ENCODE results near the gene ALG14. TPM values are rescaled to one million over a fixed set of nuclear protein-coding genes. Genes with fewer than 3 reads are reported as not detected.

The ALG14 gene
- total RNA-seq, 2 donors from 2014 or later, result 1.6 TPM

- no peak for TF ChIP-seq CTCF (IDR thresholded peaks at IDR 0.05)
- Histone ChIP-seq H3K4me3 (no peak overlapping the region), H3K9me3 (no peaks in the 10 kb centered on the region), H3K4me1 (ENCODE audit: control insufficient read depth in 1 of 2, low read depth in 2 of 2) (peaks cover 0 to 20% of the 10 kb centered on the region in 2 donors), H3K27ac (no peak overlapping the region), H3K27me3 (replicated peaks; ENCODE audit: insufficient read depth) (no peaks in the 10 kb centered on the region), H3K36me3 (no peaks in the 10 kb centered on the region)
- DNase-seq (ENCODE audit: low spot score), result no peak
- ATAC-seq (ENCODE audit: insufficient number of reproducible peaks, low FRiP score, low read depth), result no peak
These were observed 80.6 kb downstream of the ALG14 start for GRCh38 chr1:94992161-94992560.

GRCh38 chr1:94989911-94990473 lies 82.8 kb downstream of the ALG14 start:
- ATAC-seq (ENCODE audit: insufficient number of reproducible peaks, low FRiP score, low read depth), result no peak
- no peaks in the 10 kb centered on the region for H3K36me3 ChIP-seq
- no peaks in the 10 kb centered on the region for H3K27me3 ChIP-seq (replicated peaks; ENCODE audit: insufficient read depth)
- H3K4me3 ChIP-seq, result no peak overlapping the region
- peaks cover 0 to 13% of the 10 kb centered on the region in 2 donors for H3K4me1 ChIP-seq (ENCODE audit: control insufficient read depth in 1 of 2, low read depth in 2 of 2)
- no peaks in the 10 kb centered on the region for H3K9me3 ChIP-seq
- no peak for TF ChIP-seq CTCF (IDR thresholded peaks at IDR 0.05)
- H3K27ac ChIP-seq, result no peak overlapping the region
- no peak for DNase-seq (ENCODE audit: low spot score)

GRCh38 chr1:94989398-94989797 lies 83.4 kb downstream of the ALG14 start:
- no peak for ATAC-seq (ENCODE audit: insufficient number of reproducible peaks, low FRiP score, low read depth)
- TF ChIP-seq CTCF (IDR thresholded peaks at IDR 0.05), result no peak
- no peaks in the 10 kb centered on the region for H3K27me3 ChIP-seq (replicated peaks; ENCODE audit: insufficient read depth)
- no peaks in the 10 kb centered on the region for H3K9me3 ChIP-seq
- no peak overlapping the region for H3K27ac ChIP-seq
- H3K4me1 ChIP-seq (ENCODE audit: control insufficient read depth in 1 of 2, low read depth in 2 of 2), result peaks cover 0 to 7% of the 10 kb centered on the region in 2 donors
- DNase-seq (ENCODE audit: low spot score), result no peak
- H3K4me3 ChIP-seq, result no peak overlapping the region
- no peaks in the 10 kb centered on the region for H3K36me3 ChIP-seq

- peaks cover under 1 to 3% of the 10 kb centered on the region in 2 donors for H3K4me1 ChIP-seq (ENCODE audit: control insufficient read depth in 1 of 2, low read depth in 2 of 2)
- ATAC-seq (ENCODE audit: insufficient number of reproducible peaks, low FRiP score, low read depth), result no peak
- H3K9me3 ChIP-seq, result no peaks in the 10 kb centered on the region
- H3K4me3 ChIP-seq, result no peak overlapping the region
- H3K27ac ChIP-seq, result no peak overlapping the region
- H3K27me3 ChIP-seq (replicated peaks; ENCODE audit: insufficient read depth), result no peaks in the 10 kb centered on the region
- no peak for DNase-seq (ENCODE audit: low spot score)
- TF ChIP-seq CTCF (IDR thresholded peaks at IDR 0.05), result no peak
- no peaks in the 10 kb centered on the region for H3K36me3 ChIP-seq
These were observed 84.4 kb downstream of the ALG14 start for GRCh38 chr1:94988356-94988755.

GRCh38 chr1:94986783-94987182 lies 86.0 kb downstream of the ALG14 start:
- no peaks in the 10 kb centered on the region for H3K36me3 ChIP-seq
- H3K4me1 ChIP-seq (ENCODE audit: control insufficient read depth in 1 of 2, low read depth in 2 of 2), result peaks cover 8 to 18% of the 10 kb centered on the region in 2 donors
- H3K27me3 ChIP-seq (replicated peaks; ENCODE audit: insufficient read depth), result no peaks in the 10 kb centered on the region
- no peak overlapping the region for H3K27ac ChIP-seq
- no peaks in the 10 kb centered on the region for H3K9me3 ChIP-seq
- DNase-seq (ENCODE audit: low spot score), result no peak
- no peak for ATAC-seq (ENCODE audit: insufficient number of reproducible peaks, low FRiP score, low read depth)
- no peak for TF ChIP-seq CTCF (IDR thresholded peaks at IDR 0.05)
- no peak overlapping the region for H3K4me3 ChIP-seq

Measured in thoracic aorta (tissue), 2 donors.